GM21526 (cell line): Measurements from ENCODE around the gene UPP2.

Experiments
- ATAC-seq: cut with Tn5 transposase; IDR thresholded peaks from one replicate; pipeline ENCODE4 v1.9.1; 2021; ENCODE audit warnings: moderate library complexity; ENCODE audit not compliant: unreplicated experiment, low FRiP score

Gene UPP2

DNA sequence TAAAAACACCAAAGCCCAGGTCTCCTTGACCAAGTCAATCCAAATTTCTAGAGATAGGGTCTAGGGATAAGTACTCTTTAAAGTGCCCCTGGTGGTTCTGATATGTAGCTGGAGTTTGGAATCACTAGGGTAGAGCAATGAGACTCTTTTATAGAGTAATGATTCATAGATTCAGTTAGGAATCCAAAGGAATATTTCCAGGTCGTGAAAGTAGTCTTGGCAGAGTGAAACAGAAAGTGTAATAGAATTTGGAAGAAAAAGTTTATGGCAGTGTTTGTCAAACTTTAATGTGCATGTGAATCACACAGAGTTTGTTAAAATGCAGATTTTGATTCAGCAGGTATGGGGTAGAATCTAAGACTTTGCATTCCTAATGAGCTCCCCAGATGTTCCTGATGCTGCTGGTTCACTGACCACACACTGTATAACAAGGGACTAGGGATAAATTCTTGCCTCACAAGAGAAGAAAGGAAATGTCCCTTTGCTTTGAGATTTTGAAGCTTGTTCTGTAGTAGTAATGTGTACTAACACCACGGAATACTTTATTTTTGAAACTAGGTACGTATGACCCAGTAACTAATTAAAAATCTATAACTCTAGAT lies 1.8 kb downstream of the UPP2 start:
- ATAC-seq, result no peak

- no peak for ATAC-seq
Observed at GRCh38 chr2:158104903-158105302, 3.2 kb downstream of the UPP2 start.

DNA sequence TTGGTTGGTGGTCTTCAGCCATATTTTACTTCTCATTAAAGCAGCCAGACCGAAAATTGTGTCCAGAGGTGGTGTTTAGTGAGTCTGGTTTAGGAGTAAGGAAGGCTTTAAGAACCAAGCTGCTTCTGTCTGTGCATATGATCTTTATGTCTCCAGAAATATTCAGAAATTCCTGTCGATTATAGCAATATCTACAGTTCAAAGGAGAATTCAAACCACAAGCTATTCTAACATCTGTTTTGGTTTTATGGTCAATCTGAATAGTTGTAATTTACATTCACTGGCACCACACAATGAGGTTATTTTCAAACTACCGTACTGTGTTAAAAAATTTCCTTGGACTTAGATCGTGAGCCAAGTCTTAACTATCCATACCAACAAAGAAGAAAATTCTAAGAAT lies 11.3 kb downstream of the UPP2 start:
- ATAC-seq, result no peak

GRCh38 chr2:158113741-158114295 lies 12.1 kb downstream of the UPP2 start:
- ATAC-seq, result no peak

DNA sequence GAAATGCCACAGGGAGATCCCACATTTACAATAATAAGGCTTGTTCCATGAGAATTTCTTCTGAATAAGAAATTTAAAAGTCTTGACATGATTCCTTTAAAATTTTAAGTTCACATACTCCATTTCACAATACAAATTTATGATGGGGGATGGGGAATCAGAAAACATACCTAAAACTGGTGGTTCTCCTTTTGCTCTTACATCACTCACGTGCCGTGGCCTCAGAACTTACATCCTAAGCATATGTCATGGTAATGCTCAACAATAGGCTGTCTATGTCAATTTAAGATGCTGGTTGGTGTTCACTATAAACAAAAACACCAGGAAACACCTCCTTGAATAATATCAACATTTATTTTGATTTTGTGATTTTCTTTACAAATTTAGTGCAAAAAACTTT lies 12.8 kb downstream of the UPP2 start:
- no peak for ATAC-seq

DNA sequence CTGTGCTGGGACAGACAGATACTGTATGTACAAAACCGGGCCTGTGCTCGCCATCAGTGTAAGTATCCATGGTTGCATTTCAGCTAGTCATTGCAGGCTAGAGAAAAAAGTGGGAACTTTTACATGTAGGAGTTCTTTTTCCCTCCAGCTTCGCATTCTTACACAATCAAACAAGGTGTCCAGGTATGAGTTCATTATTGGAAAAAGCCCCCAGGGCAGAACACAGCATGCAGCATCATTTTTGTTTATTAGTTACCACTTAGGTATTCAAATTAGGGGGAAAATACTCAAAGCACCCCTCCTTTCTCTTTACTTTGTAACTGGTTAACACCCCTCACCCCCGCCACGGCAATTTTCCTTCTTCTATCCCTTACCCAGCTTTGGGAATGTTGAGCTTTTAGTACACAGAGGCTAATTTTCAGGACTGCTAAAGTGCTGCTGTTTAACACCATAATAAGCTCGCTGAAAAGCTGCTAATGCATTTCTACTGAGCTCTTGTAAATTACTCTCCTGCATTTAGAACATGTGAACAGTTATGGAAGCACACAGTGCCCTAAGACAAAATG lies 13.6 kb downstream of the UPP2 start:
- ATAC-seq, result no peak

DNA sequence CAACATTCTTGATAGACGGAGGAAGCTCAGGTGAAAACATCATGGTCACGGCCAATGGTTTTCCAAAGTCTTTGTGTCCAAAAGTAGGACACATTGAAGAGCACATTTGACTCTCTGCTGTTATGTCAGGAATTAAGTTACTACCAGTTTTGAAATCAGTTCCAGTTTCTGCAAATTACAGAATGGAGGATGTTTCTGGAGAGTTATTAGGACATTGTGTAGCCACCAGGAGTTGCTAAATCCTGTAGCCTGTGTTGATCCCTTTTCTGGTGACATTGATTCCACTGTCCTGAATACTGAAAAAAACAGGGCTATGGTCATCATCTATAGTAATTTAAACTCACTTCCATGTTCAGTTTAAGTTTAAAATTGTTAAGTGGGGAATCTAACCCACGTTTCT lies 15.3 kb downstream of the UPP2 start:
- no peak for ATAC-seq

GRCh38 chr2:158120102-158120501 lies 18.4 kb downstream of the UPP2 start:
- no peak for ATAC-seq

DNA sequence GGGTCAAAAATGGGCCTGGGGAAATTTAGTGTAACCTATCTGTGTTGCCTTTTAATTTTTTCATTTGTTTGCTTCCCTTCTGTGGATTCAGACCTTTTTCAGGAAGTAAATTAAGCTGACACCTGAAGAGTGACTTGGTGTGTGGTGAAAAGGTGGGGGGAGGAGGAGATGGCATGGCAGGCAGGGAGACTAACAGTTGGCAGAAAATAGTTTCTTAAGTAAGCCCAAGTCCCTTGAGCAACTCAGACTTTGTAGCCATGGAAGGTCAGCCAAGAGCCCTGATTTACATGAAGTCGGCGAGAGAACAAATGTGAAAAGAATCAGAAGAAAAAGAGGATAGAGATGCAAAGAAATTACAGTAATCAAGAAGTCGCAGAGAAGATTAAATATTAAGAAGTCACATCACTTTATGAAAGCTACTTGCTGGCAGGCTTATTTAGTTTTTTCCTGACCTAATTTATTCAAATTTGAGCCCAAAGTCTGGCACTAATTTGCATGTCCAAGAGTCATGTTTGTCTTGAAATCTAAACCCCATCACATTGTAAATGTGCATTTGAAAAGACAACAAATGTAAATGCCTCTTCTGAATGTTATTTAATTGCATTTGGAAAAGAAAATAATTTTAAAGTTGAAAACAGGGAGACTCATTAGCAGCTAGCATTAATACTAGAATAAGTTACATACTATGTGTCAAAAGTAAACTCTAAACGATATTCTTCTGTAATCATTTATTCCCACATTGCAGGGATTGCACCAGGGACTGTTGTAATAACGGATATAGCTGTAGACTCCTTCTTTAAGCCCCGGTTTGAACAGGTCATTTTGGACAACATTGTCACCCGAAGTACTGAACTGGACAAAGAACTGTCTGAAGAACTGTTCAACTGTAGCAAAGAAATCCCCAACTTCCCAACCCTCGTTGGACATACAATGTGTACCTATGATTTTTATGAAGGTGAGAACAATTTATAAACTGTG lies 19.3 kb downstream of the UPP2 start:
- ATAC-seq, result no peak

DNA sequence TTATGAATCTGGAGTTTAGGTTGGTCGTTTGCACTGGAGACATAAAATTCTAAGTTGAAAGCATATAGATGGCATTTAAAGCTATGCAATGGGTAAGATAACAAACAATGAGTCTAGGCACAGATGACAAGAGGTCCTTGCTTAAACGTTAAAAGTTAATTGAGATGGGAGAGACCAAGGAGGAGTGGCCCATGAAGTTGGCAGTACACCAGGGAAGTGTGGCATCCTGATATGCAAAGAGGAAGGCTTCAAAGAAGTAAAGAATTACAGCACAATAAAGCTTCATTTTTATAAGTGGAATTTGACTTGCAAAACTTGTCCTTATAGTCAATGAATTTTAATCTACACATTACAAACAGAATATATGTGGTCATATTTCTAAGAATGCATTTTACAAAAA lies 23.2 kb downstream of the UPP2 start:
- ATAC-seq, result no peak

DNA sequence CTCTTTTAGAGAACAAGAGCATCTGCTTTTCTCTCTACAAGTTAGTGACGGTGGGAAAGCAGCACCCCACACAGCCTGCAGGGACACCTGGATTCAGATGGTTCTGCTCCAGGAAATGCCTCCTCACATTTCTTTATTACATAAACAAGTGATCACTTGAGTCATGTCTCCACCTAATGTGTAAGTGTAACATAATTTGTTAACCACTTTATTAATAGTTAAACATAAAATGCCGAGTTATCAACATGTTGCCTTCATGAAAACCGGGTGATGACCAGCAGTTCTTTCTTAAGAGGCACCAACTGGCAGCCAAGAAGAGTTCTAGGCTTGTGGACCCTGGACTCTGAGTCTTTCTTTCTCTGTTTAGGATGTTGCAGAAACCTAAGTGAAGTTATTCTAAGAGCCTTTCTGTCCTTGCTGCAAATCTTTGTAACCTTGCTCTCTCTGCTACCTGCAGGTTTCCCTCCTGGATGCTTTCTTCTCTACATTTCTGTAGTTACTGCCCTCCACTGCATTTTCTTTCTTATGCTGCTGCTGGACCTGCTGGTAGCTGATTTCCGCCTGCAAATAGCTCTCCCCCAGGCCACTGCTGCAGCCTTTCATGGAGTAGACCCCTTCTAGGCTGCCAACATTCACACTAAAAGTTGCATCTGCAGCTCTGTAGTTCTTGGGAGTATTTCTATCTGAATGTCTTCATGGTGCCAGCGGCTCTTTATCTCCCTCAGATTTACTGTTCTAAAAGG lies 24.3 kb downstream of the UPP2 start:
- ATAC-seq, result no peak

DNA sequence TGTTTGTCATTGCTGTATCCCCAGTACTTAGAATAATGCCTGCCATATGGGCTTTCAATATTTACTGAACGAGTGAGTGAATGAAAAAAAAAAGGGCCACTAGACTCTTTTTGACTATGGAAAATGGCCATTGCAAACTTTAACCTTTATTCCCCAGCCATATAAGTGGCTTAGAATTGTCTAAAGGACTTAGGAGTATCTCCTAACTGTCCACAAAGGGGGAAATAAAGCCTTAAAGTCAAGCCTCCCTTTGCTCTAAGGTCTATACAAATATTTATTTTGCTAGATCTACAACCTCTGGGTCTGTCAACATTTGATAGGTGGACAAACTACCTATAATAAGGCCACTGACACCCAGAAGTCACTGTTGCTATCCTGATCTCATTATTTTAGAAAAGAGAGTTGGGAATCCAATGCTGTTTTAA lies 25.7 kb downstream of the UPP2 start:
- no peak for ATAC-seq

GRCh38 chr2:158128168-158128973 lies 26.7 kb downstream of the UPP2 start:
- no peak for ATAC-seq

GRCh38 chr2:158129037-158129436 lies 27.4 kb downstream of the UPP2 start:
- no peak for ATAC-seq

DNA sequence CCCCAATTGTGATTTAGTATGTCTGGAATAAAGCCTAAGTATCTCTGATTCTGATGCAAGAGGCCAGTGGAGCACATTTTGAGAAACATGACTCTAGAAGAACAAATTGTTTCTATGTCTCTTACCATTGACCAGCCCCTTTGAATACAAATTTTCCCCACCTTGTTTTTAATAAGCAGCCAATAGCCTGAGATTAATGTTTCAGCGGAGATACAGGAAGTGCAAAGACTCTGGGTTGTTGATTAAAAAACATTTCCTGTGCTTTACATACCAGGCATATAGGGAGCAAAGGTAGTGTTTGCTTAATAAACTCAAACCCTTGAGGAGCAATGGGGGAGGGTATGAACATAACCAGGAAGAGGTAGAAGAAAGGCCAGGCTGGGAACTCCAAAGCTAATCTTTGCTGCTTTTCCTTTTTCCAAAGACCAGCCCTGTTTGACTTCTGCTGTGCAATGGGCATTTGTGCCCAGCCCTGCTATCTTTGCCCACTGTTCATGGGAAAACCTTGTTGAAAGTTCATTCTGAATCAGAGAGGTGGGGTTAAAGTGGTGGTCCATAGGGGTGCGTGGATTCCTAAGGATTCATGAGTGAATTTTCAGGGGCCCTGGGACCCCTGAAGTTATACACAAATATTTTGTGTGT lies 29.3 kb downstream of the UPP2 start:
- no peak for ATAC-seq

- ATAC-seq, result no peak
Observed at GRCh38 chr2:158131483-158131912, 29.8 kb downstream of the UPP2 start.

- ATAC-seq, result no peak
Observed at GRCh38 chr2:158131919-158132566, 30.4 kb downstream of the UPP2 start.

DNA sequence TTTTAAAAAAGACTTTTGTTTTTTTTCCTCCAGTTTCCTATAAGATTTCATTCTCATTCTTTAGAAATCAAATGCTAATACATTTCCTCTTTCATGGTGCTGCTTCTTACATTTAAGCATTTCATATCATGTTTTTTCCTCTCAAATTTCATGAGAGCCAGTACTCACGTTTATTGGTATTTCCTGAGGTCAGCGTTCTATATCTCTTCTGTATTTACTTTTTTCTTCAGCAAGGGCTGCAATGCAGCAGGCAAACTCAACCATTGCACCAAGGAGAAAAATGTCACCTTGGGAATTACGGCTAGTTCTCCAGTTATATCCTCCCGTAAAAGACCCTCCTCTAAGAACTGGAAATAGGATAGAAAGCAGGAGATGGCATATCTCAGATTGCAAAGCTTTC lies 32.4 kb downstream of the UPP2 start:
- ATAC-seq, result no peak

DNA sequence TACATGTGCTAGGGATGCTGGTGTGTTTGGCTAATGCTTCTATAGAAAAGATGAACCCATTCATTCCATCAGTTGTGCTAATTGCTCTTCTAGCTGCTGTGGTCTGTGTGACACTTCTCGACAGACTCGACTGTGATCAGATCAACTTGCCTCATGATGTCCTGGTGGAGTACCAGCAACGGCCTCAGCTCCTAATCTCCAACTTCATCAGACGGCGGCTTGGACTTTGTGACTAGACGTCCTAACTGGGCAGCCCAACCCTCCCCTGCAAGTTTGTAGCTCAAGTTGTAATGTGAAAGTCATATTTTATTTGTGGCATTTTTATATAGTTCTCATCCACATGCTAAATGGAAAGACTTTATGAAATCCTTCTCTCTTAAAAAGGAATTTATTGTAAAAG lies 33.0 kb downstream of the UPP2 start:
- ATAC-seq, result no peak
